HepG2 (cell line): ENCODE measurements around the gene OTOP2. TPM values are rescaled to one million over a fixed set of nuclear protein-coding genes. Genes with fewer than 3 reads are reported as not detected.

Source experiments
- ATAC-seq: fragments of 200-7000 bp; cut with Tn5 transposase; 3 replicates; pipeline ENCODE4 v1.9.1; 2020; ENCODE audit warnings: mild to moderate bottlenecking, moderate library complexity
- BruUV-seq: library from RNA; stranded (reverse); fragments of 400-500 nt; replicated peaks from 2 replicates; lab custom pipeline; 2021; lab: Mats Ljungman, UMichigan
- CTCF ChIA-PET: fragments of 300-600 bp; formaldehyde crosslinking; extraction: SDS; loops from one replicate; lab custom pipeline; 2021; ENCODE audit warnings: low total read pairs, inconsistent platforms, low intra/inter-chr PET ratio; lab: Yijun Ruan, JAX
- POLR2A ChIA-PET: fragments of 350-600 bp; sonication (Branson Sonifier 250); formaldehyde crosslinking; loops from one replicate; lab custom pipeline; 2020; ENCODE audit warnings: antibody characterized with exemption, inconsistent platforms; lab: Yijun Ruan, JAX
- DNase-seq: peaks from one replicate; pipeline ENCODE4 v3.0.0-alpha.2; 2015; ENCODE audit warnings: low spot score
- FAIRE-seq: peaks from 3 replicates; lab custom pipeline; 2011; peaks lifted over from hg19 to GRCh38; lab: Jason Lieb, UNC
- H2AFZ ChIP-seq: one replicate; pipeline ENCODE4 v1.6.1; 2011; ENCODE audit warnings: low read length, inconsistent platforms
- H3K27ac ChIP-seq: fragments of 300-600 bp; 3 replicates; pipeline ENCODE4 v1.8.0; 2011; ENCODE audit warnings: mixed run types, mild to moderate bottlenecking, mixed read lengths, low read length, inconsistent platforms; ENCODE audit not compliant: insufficient read depth; ENCODE audit errors: extremely low read length
- H3K27me3 ChIP-seq, 2 experiments: fragments of 200-600 bp in 1 of 2; 2 replicates in 1 of 2; 3 replicates in 1 of 2; pipeline versions ENCODE4 v1.6.0 to v1.8.0; 2011; ENCODE audit warnings: low read length in 2 of 2, mild to moderate bottlenecking in 2 of 2, moderate library complexity in 2 of 2, inconsistent platforms in 1 of 2; ENCODE audit not compliant: insufficient read depth in 2 of 2, control insufficient read depth in 1 of 2
- H3K36me3 ChIP-seq, 2 experiments: fragments of 200-600 bp in 1 of 2; replicated peaks in 1 of 2; 2 replicates in 1 of 2; 3 replicates in 1 of 2; pipeline versions ENCODE4 v1.5.1 to v1.8.0; 2011; ENCODE audit warnings: low read length in 2 of 2, inconsistent platforms in 1 of 2; ENCODE audit not compliant: insufficient read depth in 2 of 2, control insufficient read depth in 1 of 2
- H3K4me1 ChIP-seq: 2 replicates; pipeline ENCODE4 v1.5.1; 2012; ENCODE audit warnings: low read length, inconsistent platforms; ENCODE audit not compliant: insufficient read depth
- H3K4me2 ChIP-seq: 2 replicates; pipeline ENCODE4 v1.6.0; 2011; ENCODE audit warnings: low read depth, low read length, inconsistent platforms
- H3K4me3 ChIP-seq, 3 experiments: fragments of 200-600 bp in 1 of 3; sonication (generic), shearing (Covaris generic) in 1 of 3; replicated peaks in 1 of 3; 2 replicates each; pipeline ENCODE4 v1.5.1; 2011 to 2016; ENCODE audit warnings: low read length in 3 of 3, inconsistent platforms in 2 of 3, low read depth in 2 of 3, mild to moderate bottlenecking in 2 of 3, control low read depth in 1 of 3, mixed read lengths in 1 of 3; ENCODE audit not compliant: insufficient read depth in 1 of 3
- H3K79me2 ChIP-seq: one replicate; pipeline ENCODE4 v1.6.1; 2011; ENCODE audit warnings: low read length, inconsistent platforms; ENCODE audit not compliant: insufficient read depth
- H3K9ac ChIP-seq: 2 replicates; pipeline ENCODE4 v1.6.0; 2011; ENCODE audit warnings: mild to moderate bottlenecking, low read depth, low read length, inconsistent platforms; ENCODE audit not compliant: insufficient read depth
- H3K9me3 ChIP-seq: 2 replicates; pipeline ENCODE4 v1.5.1; 2012; ENCODE audit warnings: mild to moderate bottlenecking, low read length
- H4K20me1 ChIP-seq: 2 replicates; pipeline ENCODE4 v1.6.0; 2011; ENCODE audit warnings: inconsistent platforms, mild to moderate bottlenecking, low read length, moderate library complexity; ENCODE audit not compliant: insufficient read depth
- CTCF ChIP-seq: sonication (generic); formaldehyde crosslinking; IDR thresholded peaks from 2 replicates; pipeline ENCODE4 v1.5.0; 2020; ENCODE audit warnings: mild to moderate bottlenecking, missing genetic modification reagents, moderate library complexity
- JARID2 ChIP-seq: sonication (generic); formaldehyde crosslinking; IDR thresholded peaks from 2 replicates; pipeline ENCODE4 v1.8.1; 2023; ENCODE audit warnings: missing genetic modification reagents, inconsistent platforms; ENCODE audit not compliant: insufficient replicate concordance
- PBX2 ChIP-seq: IDR thresholded peaks from 2 replicates; pipeline ENCODE4 v1.6.1; 2016; ENCODE audit warnings: control low read depth
- SCMH1 ChIP-seq: sonication (generic); formaldehyde crosslinking; IDR thresholded peaks from 2 replicates; pipeline ENCODE4 v1.9.0; 2021; ENCODE audit warnings: missing genetic modification reagents, mild to moderate bottlenecking, borderline replicate concordance
- SOX13 ChIP-seq, 3 experiments: fragments of 450-650 bp in 1 of 3; sonication (generic) in 1 of 3; formaldehyde crosslinking in 1 of 3; IDR thresholded peaks in 2 of 3; conservative IDR thresholded peaks in 1 of 3; 2 replicates each; pipeline versions ENCODE4 v1.5.0 to v1.6.1; 2016 to 2020; ENCODE audit warnings: antibody characterized with exemption in 1 of 3, mild to moderate bottlenecking in 1 of 3, missing compliant biosample characterization in 1 of 3, missing genetic modification reagents in 1 of 3, moderate library complexity in 1 of 3
- ZEB1 ChIP-seq: IDR thresholded peaks from 2 replicates; pipeline ENCODE4 v1.6.1; 2012; ENCODE audit warnings: mild to moderate bottlenecking, low read depth, inconsistent platforms; ENCODE audit not compliant: insufficient replicate concordance
- ZFP82 ChIP-seq: sonication (generic); formaldehyde crosslinking; IDR thresholded peaks from 2 replicates; pipeline ENCODE4 v1.5.1; 2020; ENCODE audit warnings: mild to moderate bottlenecking, missing genetic modification reagents, borderline replicate concordance
- ZNF280D ChIP-seq: sonication (generic); formaldehyde crosslinking; IDR thresholded peaks from 2 replicates; pipeline ENCODE4 v1.5.1; 2020; ENCODE audit warnings: mild to moderate bottlenecking, missing genetic modification reagents
- ZNF441 ChIP-seq: sonication (generic); formaldehyde crosslinking; IDR thresholded peaks from 2 replicates; pipeline ENCODE4 v1.7.0; 2021; ENCODE audit warnings: missing genetic modification reagents, borderline replicate concordance
- WGBS: methylation state at CpG from one replicate; pipeline ENCODE4 v1.1.6; 2017; ENCODE audit warnings: low lambda C conversion rate; 5-methylcytosine and 5-hydroxymethylcytosine counted together
- in situ Hi-C: cut with HindIII; loops from 2 replicates; pipeline ENCODE4 v1.10.0; 2017; ENCODE audit warnings: low pct_unique_long_range_greater_than_20kb; ENCODE audit not compliant: extremely low pct_ligation_motif_present
- intact Hi-C: fragments of 100-400 bp; cut with micrococcal nuclease; formaldehyde crosslinking; loops from one replicate; pipeline ENCODE4 v1.10.0; 2022; ENCODE audit not compliant: unreplicated experiment
- polyA plus RNA-seq, 8 experiments: library from polyadenylated mRNA; depleted of rRNA in 3 of 8; stranded (reverse) in 7 of 8; unstranded in 1 of 8; fragments of >200 nt; fragmentation: Illumina TruSeq in 4 of 8; extraction: Trizol in 4 of 8; gene quantifications; 2 replicates each; pipeline versions ENCODE4 v1.2.1 to v1.2.3, GENCODE V29; 2011 to 2016; ENCODE audit warnings: low read depth in 4 of 8, missing spikeins in 1 of 8, mixed read lengths in 1 of 8; ENCODE audit not compliant: insufficient read depth in 1 of 8
- total RNA-seq, 5 experiments: library from RNA; depleted of rRNA; stranded (reverse); fragments of >200 nt; fragmentation: Illumina TruSeq; extraction: Trizol; gene quantifications; 2 replicates each; pipeline ENCODE4 v1.2.3, GENCODE V29; 2016; ENCODE audit warnings: low read depth in 1 of 5

The OTOP2 gene
- total and polyA plus RNA-seq, 2 of the 13 experiments (the other 11 are each of a cell fraction or from before 2014, with no cell fraction given), result not detected

DNA sequence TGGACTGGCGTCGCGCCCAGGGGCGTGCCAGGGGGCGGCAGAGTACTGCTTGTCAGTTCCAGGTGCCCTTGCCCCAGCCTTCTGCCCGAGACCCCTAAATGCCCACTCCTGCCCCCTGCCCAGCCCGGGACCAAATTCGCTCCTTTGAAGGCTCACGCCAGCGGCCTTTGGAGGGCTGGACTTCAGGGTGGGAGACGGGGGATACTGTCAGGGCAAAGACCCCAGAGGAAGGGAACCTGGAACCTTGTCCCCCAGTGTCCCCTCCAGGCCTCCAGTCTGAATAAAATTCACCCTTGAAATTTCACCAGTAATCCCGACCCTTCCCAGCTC, 12.4 kb downstream of the OTOP2 start:
- intact Hi-C loops, result no loop called here
- no peak overlapping the region for H3K9ac ChIP-seq
- in situ Hi-C loops, result no loop called here
- no peak for DNase-seq
- no peak for TF ChIP-seq JARID2 (CRISPR knock-in tag)
- no peak for TF ChIP-seq SCMH1 (CRISPR knock-in tag)
- 0 out of 2 replicates have a peak, but pooled peaks have one; percentile 4 for TF ChIP-seq CTCF (CRISPR knock-in tag)
- no peak for TF ChIP-seq ZNF441 (CRISPR knock-in tag)
- TF ChIP-seq ZFP82 (CRISPR knock-in tag), result no peak
- no peak for TF ChIP-seq SOX13 (IDR thresholded peaks at IDR 0.05)
- no peak for TF ChIP-seq SOX13 (CRISPR knock-in tag; conservative IDR thresholded peaks at IDR 0.05 in 1 of 2, IDR thresholded peaks at IDR 0.05 in 1 of 2)
- TF ChIP-seq ZEB1, result no peak
- no peak for TF ChIP-seq ZNF280D (CRISPR knock-in tag)
- no peak for TF ChIP-seq PBX2 (CRISPR knock-in tag)
- TF ChIP-seq, all 625 proteins: peak for 1
- WGBS, result 18% methylated on average over 8 of the region's 12 CpGs
- FAIRE-seq (no peak), ATAC-seq (no peak)
- peaks cover 20 to 91% of the 10 kb centered on the region in 2 experiments for H3K27me3 ChIP-seq
- no TSS peak for BruUV-seq
- no peaks in the 10 kb centered on the region for H3K36me3 ChIP-seq
- no peaks in the 10 kb centered on the region for H4K20me1 ChIP-seq
- H3K9me3 ChIP-seq, result no peaks in the 10 kb centered on the region
- ChIA-PET POLR2A (no interaction called here), CTCF (no interaction called here)
- H3K27ac ChIP-seq, result no peak overlapping the region
- H2AFZ ChIP-seq, result no peak overlapping the region
- H3K4me3 ChIP-seq, result no peak overlapping the region
- no peaks in the 10 kb centered on the region for H3K4me1 ChIP-seq
- H3K79me2 ChIP-seq, result no peaks in the 10 kb centered on the region
- H3K4me2 ChIP-seq, result no peak overlapping the region
